ENCODE results near the gene ATG12.
"Not testable (repeated sequence)": the region's sequence is repeated elsewhere in the genome, so short reads cannot be mapped to it uniquely, and the experiment has no call there.

GRCh38 chr5:115808066-115808465 is 33.3 kb downstream of the ATG12 start:
- TF ChIP-seq CTCF (IDR thresholded peaks at IDR 0.05; ENCODE audit: poor library complexity); EZH2phosphoT487 (IDR thresholded peaks at IDR 0.05; ENCODE audit: low read depth, severe bottlenecking, unreplicated experiment): not testable (repeated sequence)

All from hepatocyte (in vitro differentiated cells).